ENCODE results near the gene KRTAP10-7. TPM values are rescaled to one million over a fixed set of nuclear protein-coding genes. Genes with fewer than 3 reads are reported as not detected.
"Not testable (repeated sequence)": the region's sequence is repeated elsewhere in the genome, so short reads cannot be mapped to it uniquely, and the experiment has no call there.

The KRTAP10-7 gene
- total and polyA plus RNA-seq, 2 donors, result not detected

DNA sequence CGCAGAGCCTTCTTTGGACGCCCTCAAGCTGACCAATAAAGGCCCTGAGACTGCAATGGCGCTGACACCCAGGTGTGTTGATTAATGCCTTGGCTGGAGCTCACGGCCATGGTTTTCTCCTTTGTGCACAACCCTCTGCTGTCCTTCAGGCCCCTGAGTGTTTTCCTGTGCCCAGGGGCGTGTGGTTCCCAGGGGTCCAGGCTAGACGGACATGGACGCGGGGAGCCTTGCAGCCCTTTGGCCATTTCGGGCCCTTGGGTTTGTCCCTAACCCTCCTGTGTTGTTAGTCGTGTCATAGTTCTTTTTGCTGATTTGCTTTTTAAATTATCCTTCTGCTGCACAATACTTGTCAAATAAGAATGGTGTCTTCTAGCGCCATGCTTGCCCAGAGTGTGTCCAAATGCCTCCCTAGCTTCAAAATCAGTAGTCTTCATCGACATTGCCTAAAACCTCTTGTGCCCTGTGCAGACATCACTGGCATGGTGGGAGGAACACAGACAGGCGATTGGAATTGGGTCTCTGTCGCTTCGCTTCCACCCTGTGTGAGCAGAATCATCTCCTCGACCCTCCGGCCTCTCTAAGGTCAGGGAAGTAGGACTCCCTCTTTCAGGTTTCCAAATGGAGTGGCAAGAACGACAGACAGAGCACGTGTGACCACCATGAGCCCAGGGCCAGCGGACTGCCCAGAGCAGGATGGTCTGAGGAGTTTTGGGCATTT, 24.9 kb upstream of the KRTAP10-7 start:
- Histone ChIP-seq H3K4me1 (ENCODE audit: insufficient read depth) (no peaks in the 10 kb centered on the region), H3K4me3 (ENCODE audit: low read depth, low read length) (no peak overlapping the region), H3K36me3 (ENCODE audit: insufficient read depth) (no peaks in the 10 kb centered on the region), H3K27ac (ENCODE audit: low read depth) (no peak overlapping the region)
- WGBS, result 85% methylated on average over 20 of the region's 20 CpGs
- no peak for DNase-seq (ENCODE audit: extremely low spot score)

DNA sequence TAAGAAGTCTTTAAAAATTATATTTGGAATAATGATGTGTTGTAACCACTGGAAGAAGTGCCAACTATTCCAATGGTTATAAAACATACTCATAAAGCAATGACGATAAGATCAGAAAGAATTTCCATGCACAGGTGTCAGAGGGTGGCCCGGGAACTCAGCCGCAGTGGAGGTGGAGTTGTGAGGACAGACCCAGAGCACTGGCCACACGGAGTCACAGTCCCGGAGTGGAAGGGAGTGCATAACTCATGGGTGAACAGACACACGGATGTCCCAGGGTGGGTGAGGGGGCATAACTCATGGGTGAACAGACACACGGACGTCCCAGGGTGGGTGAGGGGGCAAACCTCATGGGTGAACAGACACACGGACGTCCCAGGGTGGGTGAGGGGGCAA, 24.4 kb upstream of the KRTAP10-7 start:
- DNase-seq (ENCODE audit: extremely low spot score), result no peak
- no peak overlapping the region for H3K27ac ChIP-seq (ENCODE audit: low read depth)
- no peaks in the 10 kb centered on the region for H3K36me3 ChIP-seq (ENCODE audit: insufficient read depth)
- WGBS, result 81% methylated on average over 10 of the region's 10 CpGs
- no peaks in the 10 kb centered on the region for H3K4me1 ChIP-seq (ENCODE audit: insufficient read depth)
- no peak overlapping the region for H3K4me3 ChIP-seq (ENCODE audit: low read depth, low read length)

DNA sequence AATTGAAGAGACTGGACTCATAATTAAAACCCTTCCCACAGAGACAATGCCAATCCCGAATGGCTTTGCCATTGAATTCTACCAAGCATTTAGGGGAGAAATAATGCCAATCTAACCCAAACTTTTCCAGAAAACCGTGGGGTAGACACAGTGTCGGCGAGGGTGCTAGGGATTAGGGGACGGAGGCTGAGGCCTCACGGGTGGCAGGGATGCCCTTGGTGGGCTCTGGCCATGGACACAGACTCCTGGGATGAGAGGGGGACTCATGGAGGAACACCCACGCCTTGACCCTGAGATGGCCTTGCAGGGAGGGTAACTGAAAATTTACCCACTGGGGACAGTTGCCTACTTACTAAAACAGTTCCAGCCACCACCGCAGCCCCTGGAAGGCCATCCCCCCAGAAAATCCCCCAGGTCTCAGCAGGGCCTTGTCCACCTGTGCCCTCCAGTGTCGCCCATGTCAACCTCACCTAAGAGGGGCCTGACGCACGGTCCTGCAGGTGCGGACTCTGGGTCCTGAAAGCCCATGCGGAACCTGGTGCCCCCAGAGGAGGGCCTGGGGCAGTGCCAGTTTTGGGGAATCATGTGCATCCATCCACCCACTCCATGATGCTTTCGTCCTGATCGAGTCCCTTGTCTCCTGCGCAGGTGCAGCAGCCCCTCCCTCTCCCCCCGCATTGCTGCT, 21.9 kb upstream of the KRTAP10-7 start:
- DNase-seq (ENCODE audit: extremely low spot score), result no peak
- 94% methylated on average over 17 of the region's 17 CpGs for WGBS

DNA sequence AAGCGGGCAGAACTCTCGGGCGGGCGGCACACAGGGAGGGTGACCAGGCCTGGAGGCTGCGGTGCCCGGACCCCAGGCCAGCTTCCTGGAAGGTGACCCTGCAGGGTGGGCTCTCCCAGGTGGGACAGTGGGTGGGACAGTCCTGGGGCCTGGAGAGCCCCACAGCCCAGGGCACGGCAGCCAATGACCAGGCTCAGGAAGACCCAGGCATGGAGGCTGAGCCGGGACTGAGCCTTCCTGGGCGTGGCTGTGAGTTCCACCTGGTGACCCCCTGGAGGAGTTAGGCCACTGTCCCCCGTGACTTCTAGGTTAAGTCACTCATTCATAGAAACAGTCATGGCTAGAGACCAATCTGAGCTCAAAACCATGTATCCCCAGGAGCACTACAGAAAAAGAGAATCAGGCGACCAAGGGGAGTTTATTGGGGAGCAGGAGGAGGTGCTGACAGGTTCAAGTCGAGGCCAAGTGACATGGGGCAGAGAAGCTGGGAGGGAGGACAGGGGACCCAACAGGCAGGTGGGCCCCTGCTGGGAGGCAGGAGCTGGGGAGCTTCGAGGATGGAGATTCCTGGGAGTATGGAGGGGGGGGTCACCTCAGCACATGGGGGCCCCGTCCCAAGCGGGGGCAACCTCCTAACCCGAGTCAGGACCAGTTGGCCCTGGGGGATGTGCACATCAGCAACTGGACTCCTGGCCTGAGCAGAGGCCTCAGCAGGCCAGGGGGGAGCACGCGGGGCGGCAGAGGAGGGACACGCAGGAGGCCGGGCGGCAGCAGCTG, 21.2 kb upstream of the KRTAP10-7 start:
- no peak overlapping the region for H3K27ac ChIP-seq (ENCODE audit: low read depth)
- H3K4me1 ChIP-seq (ENCODE audit: insufficient read depth), result no peaks in the 10 kb centered on the region
- H3K36me3 ChIP-seq (ENCODE audit: insufficient read depth), result no peaks in the 10 kb centered on the region
- no peak overlapping the region for H3K4me3 ChIP-seq (ENCODE audit: low read depth, low read length)
- 73% methylated on average over 22 of the region's 22 CpGs for WGBS
- no peak for DNase-seq (ENCODE audit: extremely low spot score)

More for the DNA sequence above, 21.9 kb upstream of the KRTAP10-7 start:
- H3K4me1 ChIP-seq (ENCODE audit: insufficient read depth), result no peaks in the 10 kb centered on the region
- no peak overlapping the region for H3K4me3 ChIP-seq (ENCODE audit: low read depth, low read length)
- H3K36me3 ChIP-seq (ENCODE audit: insufficient read depth), result no peaks in the 10 kb centered on the region
- no peak overlapping the region for H3K27ac ChIP-seq (ENCODE audit: low read depth)

DNA sequence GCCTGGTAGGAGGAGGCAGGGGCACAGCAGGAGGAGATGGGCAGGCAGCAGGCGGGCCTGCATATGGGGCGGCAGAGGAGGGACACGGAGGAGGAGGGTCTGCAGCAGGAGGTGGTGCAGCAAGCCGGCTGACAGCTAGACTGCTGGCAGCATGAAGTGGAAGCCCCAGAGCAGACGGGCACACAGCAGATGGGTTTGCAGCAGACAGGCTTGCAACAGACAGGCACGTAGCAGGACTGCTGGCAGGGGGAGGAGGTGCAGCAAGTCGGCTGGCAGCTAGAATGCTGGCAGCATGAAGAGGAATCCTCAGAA, 20.6 kb upstream of the KRTAP10-7 start:
- no peak overlapping the region for H3K4me3 ChIP-seq (ENCODE audit: low read depth, low read length)
- no peaks in the 10 kb centered on the region for H3K4me1 ChIP-seq (ENCODE audit: insufficient read depth)
- no peak overlapping the region for H3K27ac ChIP-seq (ENCODE audit: low read depth)
- no peak for DNase-seq (ENCODE audit: extremely low spot score)
- WGBS, result 76% methylated on average over 7 of the region's 7 CpGs
- H3K36me3 ChIP-seq (ENCODE audit: insufficient read depth), result no peaks in the 10 kb centered on the region

DNA sequence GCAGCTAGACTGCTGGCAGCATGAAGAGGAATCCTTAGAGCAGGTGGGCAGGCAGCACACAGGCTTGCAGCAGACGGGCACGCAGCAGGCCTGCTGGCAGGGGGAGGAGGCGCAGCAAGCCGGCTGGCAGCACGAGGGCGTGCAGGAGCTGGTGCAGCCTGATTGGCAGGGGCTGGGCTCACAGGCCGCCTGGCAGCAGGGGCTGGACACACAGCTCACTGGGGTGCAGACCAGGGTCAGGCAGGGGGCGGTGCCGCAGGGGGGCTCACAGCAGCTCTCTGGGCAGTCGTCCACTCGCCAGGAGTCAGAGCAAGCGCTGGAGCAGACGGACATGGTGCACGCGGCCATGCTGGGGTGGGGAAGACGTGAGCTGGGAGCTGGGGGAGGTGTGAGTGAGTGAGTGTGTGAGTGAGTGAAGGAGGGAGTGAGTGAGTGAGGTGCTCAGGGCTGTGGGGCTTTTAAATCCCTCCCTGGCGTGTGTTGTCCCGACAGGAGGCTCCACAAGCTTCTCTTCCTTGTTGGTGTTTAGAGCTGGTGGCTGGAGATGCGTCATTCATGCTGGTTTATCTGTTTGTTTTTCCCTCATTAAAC, 20.1 kb upstream of the KRTAP10-7 start, which contains the start of gene KRTAP10-5:
TSS of gene KRTAP10-5 (minus strand) at position 374 of the 591 bp plus-strand sequence. CDS start at position 348, 26 bp downstream.
- H3K4me3 ChIP-seq (ENCODE audit: low read depth, low read length); H3K4me1 ChIP-seq (ENCODE audit: insufficient read depth); H3K27ac ChIP-seq (ENCODE audit: low read depth); DNase-seq (ENCODE audit: extremely low spot score); H3K36me3 ChIP-seq (ENCODE audit: insufficient read depth): not testable (repeated sequence)
- WGBS, result 41% methylated on average over 19 of the region's 19 CpGs

DNA sequence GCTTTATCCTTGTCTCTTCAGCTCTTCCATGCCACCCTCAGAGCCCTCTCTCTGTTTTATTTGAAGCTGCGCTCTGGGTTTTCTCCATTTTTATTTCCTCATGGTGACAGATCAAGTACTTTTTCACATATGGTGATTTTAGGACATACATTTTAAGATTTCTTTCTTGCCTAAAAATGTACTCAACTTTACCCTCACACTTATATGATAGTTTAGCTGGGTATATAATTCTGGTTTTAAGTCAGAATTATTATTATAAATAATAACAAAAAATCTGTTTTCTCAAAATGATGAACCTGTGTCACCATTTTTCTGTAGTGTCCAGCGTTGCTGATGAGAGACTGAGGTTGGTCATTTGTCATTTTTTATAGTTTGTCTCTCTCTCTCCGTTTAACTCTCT, 19.2 kb upstream of the KRTAP10-7 start:
- no peak for DNase-seq (ENCODE audit: extremely low spot score)
- no peaks in the 10 kb centered on the region for H3K4me1 ChIP-seq (ENCODE audit: insufficient read depth)
- 83% methylated on average over 3 of the region's 3 CpGs for WGBS
- H3K27ac ChIP-seq (ENCODE audit: low read depth), result no peak overlapping the region
- H3K4me3 ChIP-seq (ENCODE audit: low read depth, low read length), result no peak overlapping the region
- H3K36me3 ChIP-seq (ENCODE audit: insufficient read depth), result no peaks in the 10 kb centered on the region

DNA sequence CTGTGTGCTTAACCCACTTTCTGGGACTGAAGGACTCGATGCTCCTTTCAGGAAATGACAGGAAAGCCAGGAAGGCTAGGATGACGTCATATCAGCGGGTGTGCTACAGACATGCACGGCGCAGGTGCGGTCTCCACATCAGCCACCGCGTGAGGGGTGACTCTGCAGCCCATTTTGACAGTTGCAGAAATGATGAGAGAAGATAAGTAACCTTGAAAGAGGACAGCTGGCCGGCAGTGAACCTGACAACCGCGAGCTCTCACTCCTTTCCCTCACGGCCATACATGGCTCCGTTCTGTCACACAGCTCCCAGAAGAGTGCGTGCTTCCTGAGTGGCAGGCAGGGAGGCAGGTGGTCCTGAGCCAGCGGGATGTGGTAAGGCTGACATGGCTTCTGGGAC, 18.3 kb upstream of the KRTAP10-7 start:
- 77% methylated on average over 15 of the region's 15 CpGs for whole genome bisulfite sequencing
- no peaks in the 10 kb centered on the region for H3K36me3 ChIP-seq (ENCODE audit: insufficient read depth)
- DNase-seq (ENCODE audit: extremely low spot score), result no peak
- no peak overlapping the region for H3K27ac ChIP-seq (ENCODE audit: low read depth)
- no peaks in the 10 kb centered on the region for H3K4me1 ChIP-seq (ENCODE audit: insufficient read depth)
- no peak overlapping the region for H3K4me3 ChIP-seq (ENCODE audit: low read depth, low read length)

DNA sequence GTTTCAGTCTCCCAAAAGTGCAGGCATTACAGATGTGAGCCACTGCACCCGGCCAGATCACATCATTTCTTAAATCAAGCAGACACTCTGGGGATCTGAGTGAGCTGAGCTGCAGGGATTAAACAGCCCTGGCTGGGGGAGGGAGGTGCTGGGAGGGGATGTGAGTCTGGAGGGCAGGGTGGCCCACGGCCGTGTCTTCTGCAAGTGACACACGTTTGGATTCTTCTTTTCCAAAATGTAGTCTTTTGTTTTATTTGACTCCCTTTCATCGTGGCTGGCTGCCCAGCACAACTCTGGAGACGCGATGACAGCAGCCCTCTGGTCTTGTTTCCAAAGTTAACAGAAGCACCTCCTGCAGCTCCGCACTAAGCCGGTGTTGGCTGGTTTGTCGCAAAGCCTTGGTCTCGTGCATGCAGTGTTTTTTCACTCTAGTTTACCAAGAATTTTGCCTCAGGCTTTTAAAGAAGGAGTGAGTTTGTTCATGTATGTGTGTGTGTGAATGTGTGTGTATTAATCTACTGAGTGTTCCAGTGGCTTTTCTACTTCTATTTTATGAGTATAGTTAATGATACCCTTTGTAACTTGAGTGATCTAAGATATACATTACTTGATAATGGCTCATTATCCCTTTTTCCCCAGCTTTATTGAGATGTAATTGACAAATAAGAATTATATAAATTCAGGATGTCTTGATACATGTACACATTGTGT, 17.2 kb upstream of the KRTAP10-7 start:
- WGBS, result 13% methylated on average over 11 of the region's 11 CpGs
- no peak overlapping the region for H3K4me3 ChIP-seq (ENCODE audit: low read depth, low read length)
- no peaks in the 10 kb centered on the region for H3K36me3 ChIP-seq (ENCODE audit: insufficient read depth)
- H3K27ac ChIP-seq (ENCODE audit: low read depth), result no peak overlapping the region
- DNase-seq (ENCODE audit: extremely low spot score), result peak; percentile 23
- H3K4me1 ChIP-seq (ENCODE audit: insufficient read depth), result no peaks in the 10 kb centered on the region

DNA sequence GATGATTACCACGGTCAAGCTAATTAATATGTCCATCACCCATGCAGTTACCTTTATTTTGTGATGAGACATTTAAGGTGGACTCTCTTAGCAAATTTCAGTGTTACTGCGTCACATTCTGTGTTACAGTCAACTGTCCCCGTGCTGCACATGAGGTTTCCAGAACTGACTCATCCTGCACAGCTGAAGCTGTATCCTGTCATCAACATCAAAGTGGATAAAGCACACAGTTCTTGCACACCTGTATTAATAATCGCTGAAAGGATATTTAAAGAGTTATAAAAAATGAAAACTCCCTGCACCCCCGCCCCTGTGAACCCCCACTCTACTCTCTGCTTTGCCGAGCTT, 16.6 kb upstream of the KRTAP10-7 start:
- WGBS, result 50% methylated on average over 6 of the region's 6 CpGs
- no peak for DNase-seq (ENCODE audit: extremely low spot score)
- no peak overlapping the region for H3K27ac ChIP-seq (ENCODE audit: low read depth)
- no peaks in the 10 kb centered on the region for H3K36me3 ChIP-seq (ENCODE audit: insufficient read depth)
- no peaks in the 10 kb centered on the region for H3K4me1 ChIP-seq (ENCODE audit: insufficient read depth)
- no peak overlapping the region for H3K4me3 ChIP-seq (ENCODE audit: low read depth, low read length)

DNA sequence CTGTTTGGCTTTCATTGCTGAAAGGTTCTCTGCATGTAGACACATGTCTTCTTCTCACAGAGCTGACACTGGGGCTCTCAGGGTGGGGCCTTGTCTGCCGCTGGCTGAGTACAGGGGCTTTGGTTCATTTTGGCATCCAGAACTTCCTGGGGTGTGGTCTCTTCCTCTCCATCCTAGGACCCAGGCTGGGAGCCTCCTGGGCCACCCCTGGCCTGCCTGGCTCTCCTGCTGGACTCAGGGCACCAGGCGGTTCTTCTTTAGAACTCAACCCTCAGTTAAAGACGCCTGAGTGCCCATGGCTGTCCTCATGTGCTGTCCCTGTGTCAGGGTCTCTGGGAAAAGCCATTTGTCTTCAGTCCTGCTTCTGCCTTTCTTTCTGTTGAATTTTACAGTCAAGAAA, 14.5 kb upstream of the KRTAP10-7 start:
- H3K4me1 ChIP-seq (ENCODE audit: insufficient read depth), result no peaks in the 10 kb centered on the region
- H3K4me3 ChIP-seq (ENCODE audit: low read depth, low read length), result no peak overlapping the region
- no peaks in the 10 kb centered on the region for H3K36me3 ChIP-seq (ENCODE audit: insufficient read depth)
- H3K27ac ChIP-seq (ENCODE audit: low read depth), result no peak overlapping the region
- no peak for DNase-seq (ENCODE audit: extremely low spot score)
- 85% methylated on average over 3 of the region's 3 CpGs for WGBS

DNA sequence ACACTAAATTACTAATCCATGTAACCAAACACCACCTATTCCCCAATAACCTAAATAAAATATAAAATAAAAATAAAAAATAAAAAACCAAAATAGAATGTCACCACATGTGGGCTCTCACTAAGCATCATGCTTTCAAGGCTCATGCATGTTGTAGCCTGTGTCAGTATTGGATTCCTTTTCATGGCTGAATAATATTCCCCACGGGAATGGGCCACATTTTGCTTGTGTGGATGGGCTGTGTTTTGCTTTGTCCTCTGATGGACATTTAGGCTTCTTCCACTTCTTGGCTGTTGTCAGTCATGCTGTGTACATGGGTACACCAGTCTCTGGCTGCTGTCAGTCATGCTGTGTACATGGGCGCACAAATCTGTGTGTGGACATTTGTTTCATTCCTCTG, 11.3 kb upstream of the KRTAP10-7 start:
- WGBS, result 96% methylated on average over 2 of the region's 2 CpGs
- no peak overlapping the region for H3K4me3 ChIP-seq (ENCODE audit: low read depth, low read length)
- H3K36me3 ChIP-seq (ENCODE audit: insufficient read depth), result no peaks in the 10 kb centered on the region
- DNase-seq (ENCODE audit: extremely low spot score), result no peak
- H3K27ac ChIP-seq (ENCODE audit: low read depth), result no peak overlapping the region
- no peaks in the 10 kb centered on the region for H3K4me1 ChIP-seq (ENCODE audit: insufficient read depth)

DNA sequence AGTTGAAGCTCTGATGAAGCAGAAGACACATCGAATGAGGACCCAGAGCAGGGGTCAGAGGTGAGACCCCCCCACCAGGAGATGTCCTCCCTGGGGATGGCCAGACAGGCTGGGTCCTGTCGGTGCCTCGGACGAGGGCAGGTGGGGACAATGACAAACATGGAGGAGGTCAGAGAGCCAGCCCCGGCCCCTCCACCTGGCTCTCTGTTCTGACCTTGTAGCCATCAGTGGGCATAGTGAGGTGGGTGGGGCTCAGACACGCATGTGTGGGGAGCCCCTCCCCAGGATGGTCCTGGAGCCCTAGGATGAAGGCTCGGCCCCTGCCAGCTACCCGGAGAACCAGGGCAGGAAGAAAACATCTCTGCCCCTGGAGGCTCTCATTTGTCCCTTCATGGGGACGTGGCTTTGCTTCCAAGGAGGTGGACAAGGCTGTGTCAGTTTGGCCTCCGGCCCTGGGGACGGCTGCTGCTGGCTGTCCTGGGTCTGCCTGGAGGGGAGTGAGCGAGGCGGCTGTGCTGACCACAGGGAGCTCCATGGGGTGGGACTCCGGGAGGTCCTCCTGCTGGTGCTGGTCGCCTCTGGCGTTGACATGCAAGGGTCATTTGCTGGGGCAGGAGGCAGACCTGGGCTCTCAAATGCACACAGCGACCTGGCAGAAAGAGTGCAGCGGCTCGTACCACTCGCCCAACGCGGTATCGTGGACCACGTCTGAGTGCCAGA, 10.7 kb upstream of the KRTAP10-7 start:
- WGBS, result 81% methylated on average over 24 of the region's 24 CpGs
- Histone ChIP-seq H3K36me3 (ENCODE audit: insufficient read depth) (no peaks in the 10 kb centered on the region), H3K27ac (ENCODE audit: low read depth) (no peak overlapping the region), H3K4me1 (ENCODE audit: insufficient read depth) (no peaks in the 10 kb centered on the region), H3K4me3 (ENCODE audit: low read depth, low read length) (no peak overlapping the region)
- no peak for DNase-seq (ENCODE audit: extremely low spot score)

Data from urinary bladder (tissue), 4 donors.